Parathyroid adenoma (tissue), 2 donors: Measurements from ENCODE around the gene CDC37L1.
A peak's percentile ranks its signal among the peaks of the same experiment; 100 is the strongest.

Experiments
- H2AFZ ChIP-seq: fragments of 300-600 bp; sonication (generic); one replicate; pipeline ENCODE4 v1.7.0; 2017; ENCODE audit warnings: antibody characterized with exemption, mild to moderate bottlenecking
- H3K27ac ChIP-seq: fragments of 300-600 bp; sonication (generic); one replicate; pipeline ENCODE4 v1.7.0; 2017
- H3K27me3 ChIP-seq: fragments of 300-600 bp; sonication (generic); one replicate; pipeline ENCODE4 v1.7.0; 2017; ENCODE audit warnings: low read length; ENCODE audit not compliant: control insufficient read depth, insufficient read depth
- H3K36me3 ChIP-seq: fragments of 300-600 bp; sonication (generic); one replicate; pipeline ENCODE4 v1.7.0; 2017; ENCODE audit warnings: low read length; ENCODE audit not compliant: control insufficient read depth, insufficient read depth
- H3K4me1 ChIP-seq: fragments of 300-600 bp; sonication (generic); one replicate; pipeline ENCODE4 v1.7.0; 2017; ENCODE audit warnings: control low read depth
- H3K4me2 ChIP-seq: fragments of 300-600 bp; sonication (generic); one replicate; pipeline ENCODE4 v1.7.0; 2017; ENCODE audit warnings: low read length
- H3K4me3 ChIP-seq: fragments of 300-600 bp; sonication (generic); one replicate; pipeline ENCODE4 v1.7.0; 2017; ENCODE audit warnings: low read depth, low read length
- H3K79me2 ChIP-seq: fragments of 300-600 bp; sonication (generic); one replicate; pipeline ENCODE4 v1.7.0; 2017; ENCODE audit warnings: control low read depth
- H3K9ac ChIP-seq: fragments of 300-600 bp; sonication (generic); one replicate; pipeline ENCODE4 v1.7.0; 2017; ENCODE audit warnings: mild to moderate bottlenecking
- H3K9me3 ChIP-seq: fragments of 300-600 bp; sonication (generic); one replicate; pipeline ENCODE4 v1.7.0; 2017; ENCODE audit warnings: low read length; ENCODE audit not compliant: control insufficient read depth
- TF ChIP-seq, protein P1 (sequence below): fragments of 300-600 bp; sonication (generic); IDR thresholded peaks from one replicate; pipeline ENCODE4 v1.7.0; 2017; ENCODE audit warnings: antibody characterized with exemption, mild to moderate bottlenecking
- donor health status: primary hyperparathyroidism.

The CDC37L1 gene

DNA sequence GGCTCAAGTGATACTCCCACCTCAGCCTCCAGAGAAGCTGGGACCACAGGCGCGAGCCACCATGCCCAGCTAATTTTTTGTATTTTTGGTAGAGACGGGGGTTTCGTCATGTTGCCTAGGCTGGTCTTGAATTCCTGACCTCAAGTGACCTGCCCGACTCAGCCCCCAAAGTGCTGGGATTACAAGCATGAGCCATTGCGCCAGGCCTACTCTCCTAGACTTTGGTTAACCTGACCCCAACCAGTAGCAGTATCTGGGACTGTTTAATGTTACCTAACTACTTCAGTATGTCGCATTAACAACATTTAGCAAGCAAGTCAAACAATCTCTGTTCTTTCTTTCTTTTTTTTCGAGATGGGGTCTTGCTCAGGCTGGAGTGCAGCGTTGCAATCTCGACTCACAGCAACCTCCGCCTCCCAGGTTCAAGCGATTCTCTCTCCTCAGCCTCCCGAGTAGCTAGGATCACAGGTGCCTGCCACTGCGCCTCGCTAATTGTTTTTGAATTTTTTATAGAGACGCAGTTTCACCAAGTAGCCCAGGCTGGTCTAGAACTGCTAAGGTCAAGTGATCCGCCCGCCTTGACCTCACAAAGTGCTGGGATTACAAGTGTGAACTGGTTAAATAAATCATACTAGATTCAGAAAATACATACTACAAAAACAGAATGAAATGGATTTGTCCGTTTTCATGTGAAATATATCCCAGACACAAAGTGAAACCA, 59.7 kb downstream of the CDC37L1 start:
- Histone ChIP-seq H2AFZ (no peak overlapping the region), H3K4me2 (peak overlapping the region; percentile 97), H3K27me3 (no peaks in the 10 kb centered on the region), H3K79me2 (peaks cover 11% of the 10 kb centered on the region), H3K9me3 (no peaks in the 10 kb centered on the region), H3K36me3 (no peaks in the 10 kb centered on the region), H3K27ac (no peak overlapping the region), H3K4me1 (no peaks in the 10 kb centered on the region), H3K9ac (no peak overlapping the region), H3K4me3 (no peak overlapping the region)
- TF ChIP-seq, protein P1, sequence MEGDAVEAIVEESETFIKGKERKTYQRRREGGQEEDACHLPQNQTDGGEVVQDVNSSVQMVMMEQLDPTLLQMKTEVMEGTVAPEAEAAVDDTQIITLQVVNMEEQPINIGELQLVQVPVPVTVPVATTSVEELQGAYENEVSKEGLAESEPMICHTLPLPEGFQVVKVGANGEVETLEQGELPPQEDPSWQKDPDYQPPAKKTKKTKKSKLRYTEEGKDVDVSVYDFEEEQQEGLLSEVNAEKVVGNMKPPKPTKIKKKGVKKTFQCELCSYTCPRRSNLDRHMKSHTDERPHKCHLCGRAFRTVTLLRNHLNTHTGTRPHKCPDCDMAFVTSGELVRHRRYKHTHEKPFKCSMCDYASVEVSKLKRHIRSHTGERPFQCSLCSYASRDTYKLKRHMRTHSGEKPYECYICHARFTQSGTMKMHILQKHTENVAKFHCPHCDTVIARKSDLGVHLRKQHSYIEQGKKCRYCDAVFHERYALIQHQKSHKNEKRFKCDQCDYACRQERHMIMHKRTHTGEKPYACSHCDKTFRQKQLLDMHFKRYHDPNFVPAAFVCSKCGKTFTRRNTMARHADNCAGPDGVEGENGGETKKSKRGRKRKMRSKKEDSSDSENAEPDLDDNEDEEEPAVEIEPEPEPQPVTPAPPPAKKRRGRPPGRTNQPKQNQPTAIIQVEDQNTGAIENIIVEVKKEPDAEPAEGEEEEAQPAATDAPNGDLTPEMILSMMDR, result no peak

DNA sequence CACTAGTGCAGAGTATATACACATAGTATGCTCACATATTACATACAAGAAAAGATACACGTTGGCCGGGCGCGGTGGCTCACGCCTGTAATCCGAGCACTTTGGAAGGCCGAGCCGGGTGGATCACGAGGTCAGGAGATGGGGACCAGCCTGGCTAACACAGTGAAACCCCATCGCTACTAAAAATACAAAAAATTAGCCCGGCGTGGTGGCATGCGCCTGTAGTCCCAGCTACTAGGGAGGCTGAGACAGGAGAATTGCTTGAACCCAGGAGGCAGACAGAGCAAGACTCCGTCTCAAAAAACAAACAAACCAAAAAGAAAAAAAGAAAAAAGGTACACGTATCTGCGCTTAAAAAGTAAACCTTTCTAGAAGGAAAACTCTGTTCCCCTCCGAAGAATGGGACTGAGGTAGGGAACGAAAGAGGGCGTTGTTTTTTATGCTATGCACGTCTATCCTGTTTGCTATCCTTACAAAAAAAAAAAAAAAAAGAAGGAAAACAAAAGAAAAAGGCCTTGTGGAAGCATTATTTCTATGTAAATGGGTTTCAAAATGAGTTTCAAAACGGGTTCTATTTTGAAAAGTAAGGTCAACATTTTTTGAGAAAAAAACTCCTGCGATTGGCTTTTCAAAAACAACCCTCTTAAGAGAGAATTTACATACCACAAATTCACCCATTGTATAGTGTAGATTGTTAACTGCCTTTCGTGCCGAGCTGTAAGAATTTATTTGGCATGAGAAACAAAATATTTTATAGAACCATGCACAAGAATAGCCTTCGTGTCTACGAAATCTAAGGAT, 60.4 kb downstream of the CDC37L1 start:
- Histone ChIP-seq H3K27ac (peak overlapping the region; percentile 86), H3K36me3 (no peaks in the 10 kb centered on the region), H3K79me2 (peaks cover 8% of the 10 kb centered on the region), H3K9ac (no peak overlapping the region), H3K9me3 (no peaks in the 10 kb centered on the region), H2AFZ (peak overlapping the region; percentile 89), H3K4me2 (peak overlapping the region; percentile 97), H3K4me1 (no peaks in the 10 kb centered on the region), H3K4me3 (peak overlapping the region; percentile 90), H3K27me3 (no peaks in the 10 kb centered on the region)
- TF ChIP-seq, protein P1, result no peak

DNA sequence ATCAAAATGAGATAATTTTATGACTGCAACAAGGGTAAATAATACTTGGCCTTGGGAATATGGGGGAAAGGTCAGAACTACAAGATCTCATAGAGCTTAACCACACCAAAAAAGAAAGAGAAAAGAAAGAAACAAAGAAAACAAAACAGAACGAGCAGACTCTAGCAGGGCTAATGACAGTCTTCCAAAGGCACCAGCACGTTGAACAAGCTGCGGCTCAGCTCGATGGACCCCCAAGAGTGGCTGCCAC, 60.9 kb downstream of the CDC37L1 start:
- H3K9ac ChIP-seq, result no peak overlapping the region
- peaks cover 8% of the 10 kb centered on the region for H3K79me2 ChIP-seq
- no peaks in the 10 kb centered on the region for H3K36me3 ChIP-seq
- TF ChIP-seq, protein P1, result no peak
- H3K4me3 ChIP-seq, result peak overlapping the region; percentile 90
- H3K4me1 ChIP-seq, result no peaks in the 10 kb centered on the region
- peak overlapping the region; percentile 97 for H3K4me2 ChIP-seq
- no peaks in the 10 kb centered on the region for H3K9me3 ChIP-seq
- peak overlapping the region; percentile 89 for H2AFZ ChIP-seq
- peak overlapping the region; percentile 86 for H3K27ac ChIP-seq
- no peaks in the 10 kb centered on the region for H3K27me3 ChIP-seq

DNA sequence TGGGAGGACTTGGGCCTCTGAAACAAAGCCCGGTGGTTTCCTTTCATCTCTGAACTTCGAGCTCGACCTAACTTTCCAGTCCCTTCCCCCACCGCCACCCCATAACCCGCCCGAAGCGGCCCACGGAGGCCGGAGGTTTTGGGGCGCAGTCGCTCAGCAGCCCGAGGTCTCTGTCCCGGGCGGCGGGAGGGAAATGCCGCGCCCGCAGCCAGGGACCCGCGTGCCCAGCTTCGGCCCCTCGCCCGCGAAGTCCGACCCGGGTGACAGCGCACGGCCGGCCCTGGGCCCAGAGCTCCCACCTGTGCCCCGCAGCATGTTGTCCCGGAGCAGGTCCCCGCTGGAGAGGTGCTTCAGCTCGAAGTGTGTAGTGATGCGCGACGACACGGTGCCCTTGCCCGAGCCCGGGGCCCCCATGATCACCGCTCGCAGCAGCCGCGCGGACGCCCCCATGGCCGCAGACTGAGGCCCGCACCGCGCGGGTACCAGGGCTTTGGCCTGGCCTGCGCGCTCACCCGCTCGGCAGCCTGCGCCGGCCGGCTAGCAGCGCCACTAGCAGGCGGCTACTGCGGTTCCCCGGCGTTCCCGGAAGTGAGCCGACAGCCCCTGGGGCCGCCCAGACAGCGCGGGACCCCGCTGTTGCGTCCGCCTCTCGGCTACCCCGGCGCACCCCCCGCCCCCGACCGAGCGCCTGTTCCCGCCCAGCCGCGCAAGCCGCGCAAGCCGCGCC, 61.4 kb downstream of the CDC37L1 start, which contains the start of gene AK3:
Gene AK3 (minus strand): TSS at position 565 of the 727 bp plus-strand sequence. CDS start 115 bp downstream, at position 450.
- Histone ChIP-seq H3K4me2 (peak within 1 kb of the TSS; percentile 97), H3K27me3 (no peaks in the 10 kb centered on the region), H3K36me3 (no peaks in the 10 kb centered on the region), H3K4me1 (no peaks in the 10 kb centered on the region), H3K9ac (peak within 1 kb of the TSS; percentile 80), H3K27ac (peak within 1 kb of the TSS; percentile 86), H2AFZ (peak within 1 kb of the TSS; percentile 89), H3K4me3 (peak within 1 kb of the TSS; percentile 90), H3K9me3 (no peaks in the 10 kb centered on the region), H3K79me2 (peaks cover 8% of the 10 kb centered on the region)
- TF ChIP-seq, protein P1, result peak; percentile 14
